HTR-8/SVneo (cell line): ENCODE measurements around the gene KRTAP12-4.
"Not testable (repeated sequence)": the region's sequence is repeated elsewhere in the genome, so short reads cannot be mapped to it uniquely, and the experiment has no call there.

Source experiments
- DNase-seq: peaks from one replicate; pipeline ENCODE4 v3.0.0; 2011; ENCODE audit warnings: low spot score, mixed read lengths; ENCODE audit not compliant: insufficient read length
- FAIRE-seq: peaks from 2 replicates; lab custom pipeline; 2011; peaks lifted over from hg19 to GRCh38; lab: Jason Lieb, UNC

KRTAP12-4 gene

GRCh38 chr21:44654576-44655175, at the start of gene KRTAP12-4:
Gene KRTAP12-4 (minus strand): TSS chr21:44654659. CDS start chr21:44654614, 45 bp downstream.
- no peak for DNase-seq

GRCh38 chr21:44703731-44704635, 49.5 kb upstream of the KRTAP12-4 start:
- DNase-seq, result no peak
- FAIRE-seq, result no peak

More at GRCh38 chr21:44654576-44655175, at the start of gene KRTAP12-4:
- no peak for FAIRE-seq

GRCh38 chr21:44702973-44703730, 48.7 kb upstream of the KRTAP12-4 start:
- DNase-seq (no peak), FAIRE-seq (no peak)

GRCh38 chr21:44702111-44702972, 47.9 kb upstream of the KRTAP12-4 start:
- FAIRE-seq, result peak; percentile 54
- DNase-seq, result no peak

- DNase-seq, result no peak
- FAIRE-seq, result no peak
Observed at GRCh38 chr21:44701541-44701940, 47.1 kb upstream of the KRTAP12-4 start.

- DNase-seq (no peak), FAIRE-seq (no peak)
Observed at GRCh38 chr21:44701023-44701400, 46.6 kb upstream of the KRTAP12-4 start.

- DNase-seq (no peak), FAIRE-seq (no peak)
Observed at GRCh38 chr21:44700101-44701022, 45.9 kb upstream of the KRTAP12-4 start.

- FAIRE-seq (no peak), DNase-seq (no peak)
Observed at GRCh38 chr21:44699502-44700001, 45.1 kb upstream of the KRTAP12-4 start.

GRCh38 chr21:44697811-44698734, 43.6 kb upstream of the KRTAP12-4 start:
- DNase-seq, result no peak
- FAIRE-seq, result no peak

- not testable (repeated sequence) for DNase-seq
- peak; percentile 71 for FAIRE-seq
Observed at GRCh38 chr21:44697172-44697810, 42.8 kb upstream of the KRTAP12-4 start, which contains the start of gene KRTAP10-12. Gene KRTAP10-12 (plus strand): TSS chr21:44697172. CDS start chr21:44697202, 30 bp downstream.

- DNase-seq (no peak), FAIRE-seq (no peak)
Observed at GRCh38 chr21:44696572-44696971, 42.1 kb upstream of the KRTAP12-4 start.

- FAIRE-seq (no peak), DNase-seq (no peak)
Observed at GRCh38 chr21:44695641-44696040, 41.2 kb upstream of the KRTAP12-4 start.

GRCh38 chr21:44695184-44695583, 40.7 kb upstream of the KRTAP12-4 start:
- no peak for FAIRE-seq

GRCh38 chr21:44694776-44695175, 40.3 kb upstream of the KRTAP12-4 start:
- FAIRE-seq, result no peak

More at GRCh38 chr21:44695184-44695583, 40.7 kb upstream of the KRTAP12-4 start:
- no peak for DNase-seq

GRCh38 chr21:44692798-44693512, 38.5 kb upstream of the KRTAP12-4 start:
- FAIRE-seq, result no peak
- DNase-seq, result no peak

More at GRCh38 chr21:44694776-44695175, 40.3 kb upstream of the KRTAP12-4 start:
- no peak for DNase-seq

GRCh38 chr21:44691686-44692085, 37.2 kb upstream of the KRTAP12-4 start:
- DNase-seq, result no peak
- no peak for FAIRE-seq
